Brain microvascular endothelial cell (primary cell): Measurements from ENCODE around the gene HDGF.

ENCODE experiments used
- DNase-seq: peaks from one replicate; pipeline ENCODE4 v3.0.0-alpha.2; 2020
- H3K27ac ChIP-seq: fragments of 250-450 bp; sonication (Bioruptor Pico); 2 replicates; pipeline ENCODE4 v1.5.1; 2020; ENCODE audit warnings: mild to moderate bottlenecking, moderate library complexity
- H3K27me3 ChIP-seq: fragments of 250-450 bp; sonication (Bioruptor Pico); replicated peaks from 2 replicates; pipeline ENCODE4 v1.5.1; 2020; ENCODE audit warnings: mild to moderate bottlenecking
- H3K36me3 ChIP-seq: fragments of 250-450 bp; sonication (Bioruptor Pico); replicated peaks from 2 replicates; pipeline ENCODE4 v1.5.1; 2020; ENCODE audit warnings: mild to moderate bottlenecking
- H3K4me3 ChIP-seq: 2 replicates; pipeline ENCODE4 v1.5.1; 2011; ENCODE audit warnings: low read depth, mild to moderate bottlenecking, control low read depth, low read length, moderate library complexity
- in situ Hi-C: cut with HindIII; loops from 2 replicates; pipeline ENCODE4 v1.10.0; 2017; ENCODE audit warnings: low sequenced_read_pairs, low pct_ligation_motif_present
- TF ChIP-seq, protein P1 (sequence below): IDR thresholded peaks from 2 replicates; pipeline ENCODE4 v1.5.1; 2011; ENCODE audit warnings: low read depth, mild to moderate bottlenecking, moderate library complexity, low read length, control low read depth, inconsistent platforms; ENCODE audit errors: missing control alignments

HDGF gene

DNA sequence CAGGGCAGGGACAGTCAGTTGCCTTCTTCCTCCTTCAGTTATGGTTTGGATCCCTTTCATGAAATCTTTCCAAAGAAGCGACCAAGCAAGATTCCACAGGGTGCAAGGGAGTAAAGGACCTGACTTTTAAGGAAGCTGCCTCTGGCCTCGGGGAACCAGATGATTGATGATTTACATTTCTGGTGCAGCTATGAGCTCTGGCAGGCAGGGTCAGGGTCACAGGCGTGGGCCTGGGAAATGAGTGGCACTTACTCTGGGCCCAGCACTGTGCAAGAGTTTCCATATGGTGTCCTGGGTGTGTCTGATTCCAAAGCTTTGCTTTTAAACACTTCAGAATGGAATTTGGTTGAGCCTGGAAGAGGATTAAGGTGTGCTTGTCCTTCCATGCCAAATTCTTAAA is 38.8 kb downstream of the HDGF start:
- Histone ChIP-seq H3K36me3 (no peaks in the 10 kb centered on the region), H3K4me3 (no peak overlapping the region), H3K27me3 (no peaks in the 10 kb centered on the region), H3K27ac (no peak overlapping the region)
- TF ChIP-seq, protein P1, sequence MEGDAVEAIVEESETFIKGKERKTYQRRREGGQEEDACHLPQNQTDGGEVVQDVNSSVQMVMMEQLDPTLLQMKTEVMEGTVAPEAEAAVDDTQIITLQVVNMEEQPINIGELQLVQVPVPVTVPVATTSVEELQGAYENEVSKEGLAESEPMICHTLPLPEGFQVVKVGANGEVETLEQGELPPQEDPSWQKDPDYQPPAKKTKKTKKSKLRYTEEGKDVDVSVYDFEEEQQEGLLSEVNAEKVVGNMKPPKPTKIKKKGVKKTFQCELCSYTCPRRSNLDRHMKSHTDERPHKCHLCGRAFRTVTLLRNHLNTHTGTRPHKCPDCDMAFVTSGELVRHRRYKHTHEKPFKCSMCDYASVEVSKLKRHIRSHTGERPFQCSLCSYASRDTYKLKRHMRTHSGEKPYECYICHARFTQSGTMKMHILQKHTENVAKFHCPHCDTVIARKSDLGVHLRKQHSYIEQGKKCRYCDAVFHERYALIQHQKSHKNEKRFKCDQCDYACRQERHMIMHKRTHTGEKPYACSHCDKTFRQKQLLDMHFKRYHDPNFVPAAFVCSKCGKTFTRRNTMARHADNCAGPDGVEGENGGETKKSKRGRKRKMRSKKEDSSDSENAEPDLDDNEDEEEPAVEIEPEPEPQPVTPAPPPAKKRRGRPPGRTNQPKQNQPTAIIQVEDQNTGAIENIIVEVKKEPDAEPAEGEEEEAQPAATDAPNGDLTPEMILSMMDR, result no peak
- in situ Hi-C loops, result no loop called here
- no peak for DNase-seq

DNA sequence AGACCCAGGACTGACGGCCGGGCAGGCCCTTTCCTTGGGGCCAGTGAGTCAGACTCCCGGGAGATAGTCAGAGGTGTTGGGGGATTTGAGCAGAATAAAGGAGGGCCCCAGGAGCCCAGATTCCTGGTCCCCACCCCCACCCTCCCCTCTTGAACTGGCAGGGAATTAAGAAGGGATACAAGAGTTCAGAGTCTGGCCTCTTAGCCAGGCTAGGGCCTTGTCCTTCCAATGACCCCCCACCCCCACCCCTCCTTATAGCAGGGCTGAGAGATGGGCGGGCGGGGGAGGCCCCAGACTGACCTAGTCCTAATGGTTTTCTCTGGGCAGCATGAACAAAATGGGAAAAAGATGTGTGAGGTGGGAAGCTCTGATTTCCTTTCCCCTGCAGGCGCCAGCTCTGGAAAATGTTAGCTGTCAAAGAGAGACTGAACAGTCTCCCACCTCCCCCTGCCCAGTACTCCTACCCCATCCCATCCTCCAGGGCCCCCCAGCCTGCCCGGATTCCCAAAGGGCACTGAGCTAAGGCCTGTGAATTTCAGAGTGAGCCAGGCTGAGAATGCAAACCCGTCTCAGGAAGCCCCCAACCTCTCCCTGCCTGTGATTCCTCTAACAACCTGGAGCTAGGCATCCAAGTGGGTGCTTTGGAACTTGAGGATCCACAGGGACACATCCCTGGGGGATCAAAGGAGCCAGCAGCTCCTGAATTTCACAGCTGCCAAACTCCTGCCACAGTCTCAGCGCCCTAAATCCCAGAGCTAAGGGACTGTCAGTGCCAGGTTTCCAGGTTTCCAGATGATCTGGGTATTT is 40.3 kb downstream of the HDGF start:
- DNase-seq, result no peak
- H3K27me3 ChIP-seq, result no peaks in the 10 kb centered on the region
- H3K27ac ChIP-seq, result no peak overlapping the region
- H3K36me3 ChIP-seq, result no peaks in the 10 kb centered on the region
- TF ChIP-seq, protein P1, result no peak
- in situ Hi-C loops, result no loop called here
- H3K4me3 ChIP-seq, result no peak overlapping the region

DNA sequence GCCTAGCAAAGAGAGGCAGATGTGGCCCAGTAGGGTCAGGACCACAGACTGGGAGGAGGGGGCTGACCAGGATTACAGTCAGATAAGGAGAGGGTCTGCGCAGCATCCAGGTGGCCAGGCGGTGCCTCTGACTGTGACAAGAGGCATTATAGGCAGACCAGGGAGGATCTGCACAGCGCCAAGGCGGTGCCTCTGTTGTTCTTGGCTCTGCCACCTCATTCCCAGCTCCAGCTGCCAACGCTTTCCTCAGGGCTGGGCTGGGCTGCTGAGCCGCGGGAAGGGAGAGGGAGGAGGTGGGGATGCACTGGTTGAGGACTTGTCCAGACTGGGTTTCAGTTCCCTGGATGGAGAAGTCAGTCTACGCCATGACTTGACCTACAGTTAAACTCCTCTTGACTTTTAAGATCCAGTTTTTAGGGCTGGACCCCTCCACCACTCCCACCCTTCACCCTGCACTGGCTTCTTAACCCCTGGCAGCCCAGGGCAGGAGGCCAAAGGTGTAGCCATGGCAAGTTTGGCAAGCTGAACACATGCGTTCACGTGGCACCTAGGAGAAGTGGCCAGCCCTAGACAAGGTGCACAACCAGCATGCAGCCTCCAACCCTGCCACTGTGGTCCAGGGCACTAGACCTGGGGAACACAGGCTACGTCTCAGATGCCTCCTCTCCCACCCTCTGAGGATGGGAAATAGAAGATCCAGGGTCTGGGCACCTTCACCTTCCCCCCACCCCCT is 41.6 kb downstream of the HDGF start:
- Histone ChIP-seq H3K27me3 (no peaks in the 10 kb centered on the region), H3K4me3 (no peak overlapping the region), H3K27ac (no peak overlapping the region), H3K36me3 (no peaks in the 10 kb centered on the region)
- TF ChIP-seq, protein P1, result no peak
- no peak for DNase-seq
- in situ Hi-C loops, result no loop called here

DNA sequence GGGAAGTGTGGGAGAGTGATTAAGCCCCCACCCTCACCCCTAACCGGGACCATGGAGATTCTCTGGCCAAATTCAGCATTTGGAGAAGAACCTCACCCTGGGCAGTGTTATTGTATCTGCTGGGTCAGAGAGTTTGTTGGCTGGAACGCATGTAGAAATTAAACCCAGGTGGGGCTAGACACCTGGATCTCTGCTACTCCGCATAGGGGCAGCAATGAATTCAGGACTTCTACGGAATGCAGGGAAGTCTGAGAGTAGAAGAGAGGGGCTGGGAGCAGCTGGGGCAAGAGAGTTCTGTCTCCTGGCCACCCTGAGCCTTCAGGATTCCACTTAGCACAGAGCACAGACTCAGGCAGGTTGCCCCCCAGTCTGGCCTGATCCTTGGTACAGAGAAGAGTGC is 42.4 kb downstream of the HDGF start:
- Histone ChIP-seq H3K27me3 (no peaks in the 10 kb centered on the region), H3K4me3 (no peak overlapping the region), H3K27ac (no peak overlapping the region), H3K36me3 (no peaks in the 10 kb centered on the region)
- TF ChIP-seq, protein P1, result no peak
- no peak for DNase-seq
- in situ Hi-C loops, result no loop called here

DNA sequence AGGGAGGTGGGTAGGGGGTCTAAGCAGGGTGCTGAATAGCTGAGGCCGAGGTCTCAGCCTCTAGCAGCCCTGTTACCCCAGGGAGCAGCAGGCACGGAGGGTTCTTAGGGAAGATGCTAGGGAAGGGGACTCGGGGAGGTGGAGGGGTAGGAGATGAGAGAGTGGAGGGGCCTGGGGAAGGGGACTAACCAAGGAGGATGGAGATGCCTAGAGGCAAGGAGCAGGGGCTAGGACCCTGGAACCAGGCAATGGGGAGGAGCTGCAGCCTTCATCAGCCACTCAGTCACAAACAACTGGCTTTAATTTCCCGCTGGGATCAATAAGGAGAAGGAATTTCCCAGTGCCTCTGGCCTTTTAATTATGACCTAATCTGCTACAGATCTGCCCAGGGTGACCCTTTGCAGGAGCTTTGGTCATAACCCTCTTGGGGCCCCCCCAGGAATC is 43.2 kb downstream of the HDGF start:
- in situ Hi-C loops, result no loop called here
- Histone ChIP-seq H3K27me3 (no peaks in the 10 kb centered on the region), H3K4me3 (no peak overlapping the region), H3K27ac (no peak overlapping the region), H3K36me3 (no peaks in the 10 kb centered on the region)
- TF ChIP-seq, protein P1, result no peak
- no peak for DNase-seq
